SK-N-SH (cell line): ENCODE data around the gene C19orf81. TPM values are rescaled to one million over a fixed set of nuclear protein-coding genes. Genes with fewer than 3 reads are reported as not detected.

ENCODE experiments used
- CTCF ChIA-PET: fragments of 300-600, 350-600 bp; formaldehyde crosslinking; extraction: SDS; loops from one replicate; lab custom pipeline; 2021; lab: Yijun Ruan, JAX
- POLR2A ChIA-PET: fragments of 350-600 bp; sonication (Branson Sonifier 250); formaldehyde crosslinking; extraction: SDS; loops from one replicate; lab custom pipeline; 2020; ENCODE audit warnings: antibody characterized with exemption, inconsistent platforms; lab: Yijun Ruan, JAX
- DNase-seq: peaks from one replicate; pipeline ENCODE4 v3.0.0; 2012
- H2AFZ ChIP-seq: fragments of 200-600 bp; sonication (generic); 2 replicates; pipeline ENCODE4 v1.8.1; 2016; ENCODE audit warnings: antibody characterized with exemption, mild to moderate bottlenecking, low read depth
- H3F3A ChIP-seq: fragments of 200-600 bp; sonication (generic); replicated peaks from 2 replicates; pipeline ENCODE3; 2016; ENCODE audit warnings: antibody characterized with exemption, mild to moderate bottlenecking; ENCODE audit not compliant: insufficient read depth
- H3K27ac ChIP-seq, 2 experiments: fragments of 200-500 bp in 1 of 2; fragments of 200-600 bp in 1 of 2; sonication (Bioruptor generic) in 1 of 2; sonication (generic), shearing (Covaris generic) in 1 of 2; 2 replicates each; pipeline versions ENCODE4 v1.5.1 to v1.6.1; 2014 to 2016; ENCODE audit warnings: low read depth in 2 of 2, inconsistent platforms in 1 of 2, low read length in 1 of 2, mild to moderate bottlenecking in 1 of 2, mixed read lengths in 1 of 2
- H3K27me3 ChIP-seq: fragments of 200-600 bp; sonication (generic), shearing (Covaris generic); 2 replicates; pipeline ENCODE4 v1.6.1; 2016; ENCODE audit warnings: mixed run types; ENCODE audit not compliant: insufficient read depth
- H3K36me3 ChIP-seq, 2 experiments: fragments of 200-500 bp in 1 of 2; fragments of 200-600 bp in 1 of 2; sonication (Bioruptor generic) in 1 of 2; sonication (generic) in 1 of 2; replicated peaks in 1 of 2; 2 replicates each; pipeline versions ENCODE3 to v1.5.1; 2014 to 2016; ENCODE audit warnings: low read length in 1 of 2, mild to moderate bottlenecking in 1 of 2; ENCODE audit not compliant: insufficient read depth in 2 of 2, control insufficient read depth in 1 of 2
- H3K4me1 ChIP-seq, 2 experiments: fragments of 200-500 bp in 1 of 2; fragments of 200-600 bp in 1 of 2; sonication (Bioruptor generic) in 1 of 2; sonication (generic), shearing (Covaris generic) in 1 of 2; 2 replicates each; pipeline versions ENCODE4 v1.5.1 to v1.6.1; 2014 to 2016; ENCODE audit warnings: low read depth in 1 of 2, low read length in 1 of 2, mixed run types in 1 of 2; ENCODE audit not compliant: insufficient read depth in 2 of 2, control insufficient read depth in 1 of 2
- H3K4me2 ChIP-seq: fragments of 200-600 bp; sonication (generic), shearing (Covaris generic); 2 replicates; pipeline ENCODE4 v1.6.1; 2017; ENCODE audit warnings: mixed run types
- H3K4me3 ChIP-seq, 2 experiments: fragments of 200-500 bp in 1 of 2; fragments of 200-600 bp in 1 of 2; sonication (Bioruptor generic) in 1 of 2; sonication (generic), shearing (Covaris generic) in 1 of 2; 2 replicates each; pipeline versions ENCODE4 v1.5.1 to v1.8.1; 2014 to 2016; ENCODE audit warnings: low read depth in 2 of 2, inconsistent platforms in 1 of 2, low read length in 1 of 2, mild to moderate bottlenecking in 1 of 2, mixed read lengths in 1 of 2, moderate library complexity in 1 of 2
- H3K79me2 ChIP-seq: fragments of 200-600 bp; sonication (generic); 2 replicates; pipeline ENCODE4 v1.8.1; 2017; ENCODE audit warnings: mild to moderate bottlenecking; ENCODE audit not compliant: insufficient read depth
- H3K9ac ChIP-seq: fragments of 200-600 bp; sonication (generic); 2 replicates; pipeline ENCODE4 v1.6.1; 2017; ENCODE audit warnings: mixed run types
- H3K9me2 ChIP-seq: fragments of 200-600 bp; sonication (generic); 2 replicates; pipeline ENCODE4 v1.6.1; 2017; ENCODE audit warnings: mixed run types
- H3K9me3 ChIP-seq: fragments of 200-600 bp; sonication (generic); 2 replicates; pipeline ENCODE4 v1.6.1; 2017; ENCODE audit warnings: mixed run types, mild to moderate bottlenecking, moderate library complexity
- H4K20me1 ChIP-seq: fragments of 200-600 bp; sonication (generic); 2 replicates; pipeline ENCODE4 v1.6.1; 2017; ENCODE audit warnings: mild to moderate bottlenecking, mixed run types; ENCODE audit not compliant: insufficient read depth
- EP300 ChIP-seq, 2 experiments: IDR thresholded peaks; 2 replicates each; pipeline versions ENCODE4 v1.4.0 to v1.6.1; 2012; ENCODE audit warnings: borderline replicate concordance in 1 of 2, low read depth in 1 of 2, low read length in 1 of 2
- EZH2phosphoT487 ChIP-seq: fragments of 200-600 bp; sonication (generic); IDR thresholded peaks from 2 replicates; pipeline ENCODE4 v1.6.1; 2017; ENCODE audit warnings: low read depth, mixed run types, mild to moderate bottlenecking, antibody characterized with exemption, moderate library complexity, borderline replicate concordance
- FOXJ3 ChIP-seq: sonication (generic); formaldehyde crosslinking; IDR thresholded peaks from 2 replicates; pipeline ENCODE4 v1.5.1; 2020; ENCODE audit warnings: mild to moderate bottlenecking, missing genetic modification reagents
- MEF2A ChIP-seq: IDR thresholded peaks from 2 replicates; pipeline ENCODE4 v1.4.0; 2012; ENCODE audit warnings: low read depth, borderline replicate concordance
- NFIC ChIP-seq: IDR thresholded peaks from 2 replicates; pipeline ENCODE4 v1.4.0; 2012; ENCODE audit warnings: borderline replicate concordance
- NRF1 ChIP-seq: IDR thresholded peaks from 2 replicates; pipeline ENCODE4 v1.6.1; 2012; ENCODE audit warnings: low read depth, mild to moderate bottlenecking, low read length
- RXRA ChIP-seq: IDR thresholded peaks from 2 replicates; pipeline ENCODE4 v1.4.0; 2012; ENCODE audit warnings: low read depth, mild to moderate bottlenecking, borderline replicate concordance
- SIN3A ChIP-seq: IDR thresholded peaks from 2 replicates; pipeline ENCODE4 v1.6.1; 2012; ENCODE audit warnings: low read depth, mild to moderate bottlenecking, low read length, moderate library complexity, borderline replicate concordance
- TAF1 ChIP-seq: IDR thresholded peaks from 2 replicates; pipeline ENCODE4 v1.6.1; 2012; ENCODE audit warnings: low read depth, mild to moderate bottlenecking, low read length, moderate library complexity, borderline replicate concordance
- TCF12 ChIP-seq: IDR thresholded peaks from 2 replicates; pipeline ENCODE4 v1.4.0; 2012
- WGBS: methylation state at CpG from one replicate; pipeline ENCODE4 v1.1.6; 2017; ENCODE audit warnings: low lambda C conversion rate; 5-methylcytosine and 5-hydroxymethylcytosine counted together
- polyA plus RNA-seq, 3 experiments: library from polyadenylated mRNA; depleted of rRNA; stranded (reverse); fragments of >200 nt; gene quantifications; 2 replicates each; pipeline ENCODE4 v1.2.3, GENCODE V29; 2012
- TF ChIP-seq, protein P1 (sequence below): IDR thresholded peaks from 2 replicates; pipeline ENCODE4 v1.4.0; 2012; ENCODE audit warnings: low read depth, borderline replicate concordance
- TF ChIP-seq, protein P2 (sequence below): fragments of 200-600 bp; sonication (generic); IDR thresholded peaks from 2 replicates; pipeline ENCODE4 v1.6.1; 2017; ENCODE audit warnings: antibody characterized with exemption, mild to moderate bottlenecking, moderate library complexity
- TF ChIP-seq, protein P3 (sequence below): IDR thresholded peaks from 2 replicates; pipeline ENCODE4 v1.6.1; 2012; ENCODE audit warnings: mild to moderate bottlenecking, low read depth, low read length, moderate library complexity
- TF ChIP-seq, protein P4 (sequence below): fragments of 150-350 bp; IDR thresholded peaks from 2 replicates; pipeline ENCODE4 v1.6.1; 2016; ENCODE audit warnings: mild to moderate bottlenecking, low read depth, low read length
- TF ChIP-seq, protein P5 (sequence below): IDR thresholded peaks from 2 replicates; pipeline ENCODE4 v1.4.0; 2012; ENCODE audit warnings: low read depth, borderline replicate concordance

The C19orf81 gene
- polyA plus RNA-seq, 1 of the 3 experiments (the other 2 are of a cell fraction): 5.7 TPM

DNA sequence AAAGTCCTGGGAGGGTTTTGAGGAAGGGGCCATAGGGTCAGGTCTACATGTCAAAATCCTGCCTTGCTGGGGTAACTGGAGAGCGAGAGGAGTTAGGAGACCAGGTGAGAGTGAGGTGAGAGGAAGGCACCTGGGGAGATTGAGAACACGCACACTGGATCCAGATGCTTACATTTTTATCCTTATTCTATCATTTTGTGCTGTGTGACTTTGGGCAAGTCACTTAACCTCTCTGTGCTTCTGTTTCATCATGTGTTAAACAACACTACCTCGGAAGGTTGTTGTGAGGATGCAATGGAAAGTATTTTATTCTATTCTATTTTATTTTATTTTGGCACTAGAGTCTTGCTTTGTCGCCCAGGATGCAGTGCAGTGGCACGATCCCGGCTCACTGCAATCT, 3.5 kb downstream of the C19orf81 start:
- POLR2A ChIA-PET: no interaction called here
- WGBS: 57% methylated on average over 6 of the region's 6 CpGs
- CTCF ChIA-PET: interaction anchor here (0.9 kb wide), 2 partner anchors 17 to 115 kb away, joined by 3 read pairs; no protein-coding TSS in a partner anchor

DNA sequence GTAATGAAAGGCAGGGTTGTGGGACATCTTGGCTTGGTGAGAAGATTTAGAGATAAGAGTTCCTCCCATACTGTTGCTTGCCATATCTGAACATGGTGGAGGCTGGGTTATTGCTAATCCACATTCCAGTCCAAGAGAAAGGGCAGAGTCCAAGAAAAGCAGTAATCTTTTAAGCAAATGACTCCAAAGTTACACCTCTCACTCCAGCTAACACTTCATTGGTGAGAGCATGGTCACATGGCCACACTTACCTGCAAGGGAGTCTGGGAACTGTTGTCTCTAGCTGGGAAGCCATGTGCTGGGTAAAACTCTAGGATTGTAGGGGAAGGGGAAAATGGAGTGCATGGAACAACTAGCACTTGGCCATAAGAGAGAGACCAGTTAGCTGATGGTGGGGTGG, 5.6 kb downstream of the C19orf81 start:
- no peaks in the 10 kb centered on the region for H3K36me3 ChIP-seq
- H3K9me2 ChIP-seq: no peaks in the 10 kb centered on the region
- H3K27me3 ChIP-seq: no peaks in the 10 kb centered on the region
- POLR2A ChIA-PET: no interaction called here
- H4K20me1 ChIP-seq: no peaks in the 10 kb centered on the region
- H3K4me1 ChIP-seq: peaks cover 0 to 11% of the 10 kb centered on the region in 2 experiments; a peak in 2 of 4 replicates
- TF ChIP-seq MEF2A: no peak
- TF ChIP-seq, protein P1, sequence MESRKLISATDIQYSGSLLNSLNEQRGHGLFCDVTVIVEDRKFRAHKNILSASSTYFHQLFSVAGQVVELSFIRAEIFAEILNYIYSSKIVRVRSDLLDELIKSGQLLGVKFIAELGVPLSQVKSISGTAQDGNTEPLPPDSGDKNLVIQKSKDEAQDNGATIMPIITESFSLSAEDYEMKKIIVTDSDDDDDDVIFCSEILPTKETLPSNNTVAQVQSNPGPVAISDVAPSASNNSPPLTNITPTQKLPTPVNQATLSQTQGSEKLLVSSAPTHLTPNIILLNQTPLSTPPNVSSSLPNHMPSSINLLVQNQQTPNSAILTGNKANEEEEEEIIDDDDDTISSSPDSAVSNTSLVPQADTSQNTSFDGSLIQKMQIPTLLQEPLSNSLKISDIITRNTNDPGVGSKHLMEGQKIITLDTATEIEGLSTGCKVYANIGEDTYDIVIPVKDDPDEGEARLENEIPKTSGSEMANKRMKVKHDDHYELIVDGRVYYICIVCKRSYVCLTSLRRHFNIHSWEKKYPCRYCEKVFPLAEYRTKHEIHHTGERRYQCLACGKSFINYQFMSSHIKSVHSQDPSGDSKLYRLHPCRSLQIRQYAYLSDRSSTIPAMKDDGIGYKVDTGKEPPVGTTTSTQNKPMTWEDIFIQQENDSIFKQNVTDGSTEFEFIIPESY: no peak
- TF ChIP-seq, protein P2, sequence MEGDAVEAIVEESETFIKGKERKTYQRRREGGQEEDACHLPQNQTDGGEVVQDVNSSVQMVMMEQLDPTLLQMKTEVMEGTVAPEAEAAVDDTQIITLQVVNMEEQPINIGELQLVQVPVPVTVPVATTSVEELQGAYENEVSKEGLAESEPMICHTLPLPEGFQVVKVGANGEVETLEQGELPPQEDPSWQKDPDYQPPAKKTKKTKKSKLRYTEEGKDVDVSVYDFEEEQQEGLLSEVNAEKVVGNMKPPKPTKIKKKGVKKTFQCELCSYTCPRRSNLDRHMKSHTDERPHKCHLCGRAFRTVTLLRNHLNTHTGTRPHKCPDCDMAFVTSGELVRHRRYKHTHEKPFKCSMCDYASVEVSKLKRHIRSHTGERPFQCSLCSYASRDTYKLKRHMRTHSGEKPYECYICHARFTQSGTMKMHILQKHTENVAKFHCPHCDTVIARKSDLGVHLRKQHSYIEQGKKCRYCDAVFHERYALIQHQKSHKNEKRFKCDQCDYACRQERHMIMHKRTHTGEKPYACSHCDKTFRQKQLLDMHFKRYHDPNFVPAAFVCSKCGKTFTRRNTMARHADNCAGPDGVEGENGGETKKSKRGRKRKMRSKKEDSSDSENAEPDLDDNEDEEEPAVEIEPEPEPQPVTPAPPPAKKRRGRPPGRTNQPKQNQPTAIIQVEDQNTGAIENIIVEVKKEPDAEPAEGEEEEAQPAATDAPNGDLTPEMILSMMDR: no peak
- TF ChIP-seq TAF1: no peak
- TF ChIP-seq, protein P3, sequence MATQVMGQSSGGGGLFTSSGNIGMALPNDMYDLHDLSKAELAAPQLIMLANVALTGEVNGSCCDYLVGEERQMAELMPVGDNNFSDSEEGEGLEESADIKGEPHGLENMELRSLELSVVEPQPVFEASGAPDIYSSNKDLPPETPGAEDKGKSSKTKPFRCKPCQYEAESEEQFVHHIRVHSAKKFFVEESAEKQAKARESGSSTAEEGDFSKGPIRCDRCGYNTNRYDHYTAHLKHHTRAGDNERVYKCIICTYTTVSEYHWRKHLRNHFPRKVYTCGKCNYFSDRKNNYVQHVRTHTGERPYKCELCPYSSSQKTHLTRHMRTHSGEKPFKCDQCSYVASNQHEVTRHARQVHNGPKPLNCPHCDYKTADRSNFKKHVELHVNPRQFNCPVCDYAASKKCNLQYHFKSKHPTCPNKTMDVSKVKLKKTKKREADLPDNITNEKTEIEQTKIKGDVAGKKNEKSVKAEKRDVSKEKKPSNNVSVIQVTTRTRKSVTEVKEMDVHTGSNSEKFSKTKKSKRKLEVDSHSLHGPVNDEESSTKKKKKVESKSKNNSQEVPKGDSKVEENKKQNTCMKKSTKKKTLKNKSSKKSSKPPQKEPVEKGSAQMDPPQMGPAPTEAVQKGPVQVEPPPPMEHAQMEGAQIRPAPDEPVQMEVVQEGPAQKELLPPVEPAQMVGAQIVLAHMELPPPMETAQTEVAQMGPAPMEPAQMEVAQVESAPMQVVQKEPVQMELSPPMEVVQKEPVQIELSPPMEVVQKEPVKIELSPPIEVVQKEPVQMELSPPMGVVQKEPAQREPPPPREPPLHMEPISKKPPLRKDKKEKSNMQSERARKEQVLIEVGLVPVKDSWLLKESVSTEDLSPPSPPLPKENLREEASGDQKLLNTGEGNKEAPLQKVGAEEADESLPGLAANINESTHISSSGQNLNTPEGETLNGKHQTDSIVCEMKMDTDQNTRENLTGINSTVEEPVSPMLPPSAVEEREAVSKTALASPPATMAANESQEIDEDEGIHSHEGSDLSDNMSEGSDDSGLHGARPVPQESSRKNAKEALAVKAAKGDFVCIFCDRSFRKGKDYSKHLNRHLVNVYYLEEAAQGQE: no peak
- peaks cover 4% of the 10 kb centered on the region for H3F3A ChIP-seq
- no peak overlapping the region for H3K27ac ChIP-seq
- CTCF ChIA-PET: interaction anchor here (1.0 to 1.3 kb wide), 3 partner anchors 14 to 99 kb away, joined by 3 to 7 read pairs (median 4); no protein-coding TSS in a partner anchor
- H2AFZ ChIP-seq: no peak overlapping the region
- H3K4me3 ChIP-seq: no peak overlapping the region
- H3K79me2 ChIP-seq: no peaks in the 10 kb centered on the region
- no peak overlapping the region for H3K9ac ChIP-seq
- no peak for DNase-seq
- no peak overlapping the region for H3K4me2 ChIP-seq
- no peaks in the 10 kb centered on the region for H3K9me3 ChIP-seq

More for the DNA sequence above, 3.5 kb downstream of the C19orf81 start:
- DNase-seq: no peak
- H2AFZ ChIP-seq: no peak overlapping the region
- H3K9ac ChIP-seq: no peak overlapping the region
- TF ChIP-seq RXRA (no peak), SIN3A (no peak), EZH2phosphoT487 (no peak), TCF12 (no peak), FOXJ3 (no peak), EP300 (IDR thresholded peaks at IDR 0.05; ENCODE audit: borderline replicate concordance in 1 of 2, low read depth in 1 of 2, low read length in 1 of 2) (no peak), NRF1 (no peak), NFIC (no peak)
- TF ChIP-seq, protein P2: no peak
- TF ChIP-seq, protein P4, sequence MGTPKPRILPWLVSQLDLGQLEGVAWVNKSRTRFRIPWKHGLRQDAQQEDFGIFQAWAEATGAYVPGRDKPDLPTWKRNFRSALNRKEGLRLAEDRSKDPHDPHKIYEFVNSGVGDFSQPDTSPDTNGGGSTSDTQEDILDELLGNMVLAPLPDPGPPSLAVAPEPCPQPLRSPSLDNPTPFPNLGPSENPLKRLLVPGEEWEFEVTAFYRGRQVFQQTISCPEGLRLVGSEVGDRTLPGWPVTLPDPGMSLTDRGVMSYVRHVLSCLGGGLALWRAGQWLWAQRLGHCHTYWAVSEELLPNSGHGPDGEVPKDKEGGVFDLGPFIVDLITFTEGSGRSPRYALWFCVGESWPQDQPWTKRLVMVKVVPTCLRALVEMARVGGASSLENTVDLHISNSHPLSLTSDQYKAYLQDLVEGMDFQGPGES: no peak
- TF ChIP-seq, protein P5, sequence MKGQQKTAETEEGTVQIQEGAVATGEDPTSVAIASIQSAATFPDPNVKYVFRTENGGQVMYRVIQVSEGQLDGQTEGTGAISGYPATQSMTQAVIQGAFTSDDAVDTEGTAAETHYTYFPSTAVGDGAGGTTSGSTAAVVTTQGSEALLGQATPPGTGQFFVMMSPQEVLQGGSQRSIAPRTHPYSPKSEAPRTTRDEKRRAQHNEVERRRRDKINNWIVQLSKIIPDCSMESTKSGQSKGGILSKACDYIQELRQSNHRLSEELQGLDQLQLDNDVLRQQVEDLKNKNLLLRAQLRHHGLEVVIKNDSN: no peak
- H3K36me3 ChIP-seq: no peaks in the 10 kb centered on the region
- H3K9me2 ChIP-seq: no peaks in the 10 kb centered on the region
- H3F3A ChIP-seq: no peaks in the 10 kb centered on the region
- H3K4me1 ChIP-seq: peaks cover 0 to 7% of the 10 kb centered on the region in 2 experiments; a peak in 2 of 4 replicates
- no peak overlapping the region for H3K4me2 ChIP-seq
- no peaks in the 10 kb centered on the region for H3K79me2 ChIP-seq
- H3K4me3 ChIP-seq: no peak overlapping the region
- H3K27me3 ChIP-seq: no peaks in the 10 kb centered on the region
- H3K9me3 ChIP-seq: no peaks in the 10 kb centered on the region
- H4K20me1 ChIP-seq: no peaks in the 10 kb centered on the region
- no peak overlapping the region for H3K27ac ChIP-seq
